ENCODE data around the gene THG1L. TPM values are rescaled to one million over a fixed set of nuclear protein-coding genes. Genes with fewer than 3 reads are reported as not detected.

Gene THG1L
- total RNA-seq, 1 donor from 2014 or later = 10.7 TPM

DNA sequence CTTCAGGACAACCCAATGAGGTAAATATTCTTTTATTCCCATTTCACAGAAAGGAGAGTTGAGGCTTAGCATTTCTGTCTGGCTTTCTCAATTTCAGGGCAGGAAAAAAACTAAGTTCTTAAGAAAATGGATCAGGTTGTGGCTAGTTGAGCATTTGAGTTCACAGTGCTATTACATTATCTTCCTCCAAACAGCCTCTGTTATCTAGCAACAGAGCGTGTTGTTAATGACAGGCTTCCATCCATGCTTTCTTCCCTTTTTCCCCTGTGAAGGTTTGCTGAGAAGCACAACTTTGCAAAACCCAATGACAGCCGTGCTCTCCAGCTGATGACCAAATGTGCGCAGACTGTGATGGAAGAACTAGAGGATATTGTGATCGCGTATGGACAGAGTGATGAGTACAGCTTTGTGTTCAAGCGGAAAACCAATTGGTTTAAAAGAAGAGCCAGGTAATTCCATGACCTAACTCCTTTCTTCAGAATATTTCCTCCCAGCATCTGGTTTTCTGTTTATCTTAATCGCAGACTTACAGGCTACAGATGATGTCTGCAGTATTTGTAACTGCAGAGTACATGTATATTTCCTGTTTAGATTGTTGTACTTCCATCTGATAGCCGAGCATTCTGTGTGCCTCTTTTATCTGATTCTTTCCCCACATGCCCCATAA, 1.5 kb downstream of the THG1L start:
- no peak overlapping the region for H3K4me3 ChIP-seq (ENCODE audit: low read depth, low read length)
- TF ChIP-seq, protein P1, sequence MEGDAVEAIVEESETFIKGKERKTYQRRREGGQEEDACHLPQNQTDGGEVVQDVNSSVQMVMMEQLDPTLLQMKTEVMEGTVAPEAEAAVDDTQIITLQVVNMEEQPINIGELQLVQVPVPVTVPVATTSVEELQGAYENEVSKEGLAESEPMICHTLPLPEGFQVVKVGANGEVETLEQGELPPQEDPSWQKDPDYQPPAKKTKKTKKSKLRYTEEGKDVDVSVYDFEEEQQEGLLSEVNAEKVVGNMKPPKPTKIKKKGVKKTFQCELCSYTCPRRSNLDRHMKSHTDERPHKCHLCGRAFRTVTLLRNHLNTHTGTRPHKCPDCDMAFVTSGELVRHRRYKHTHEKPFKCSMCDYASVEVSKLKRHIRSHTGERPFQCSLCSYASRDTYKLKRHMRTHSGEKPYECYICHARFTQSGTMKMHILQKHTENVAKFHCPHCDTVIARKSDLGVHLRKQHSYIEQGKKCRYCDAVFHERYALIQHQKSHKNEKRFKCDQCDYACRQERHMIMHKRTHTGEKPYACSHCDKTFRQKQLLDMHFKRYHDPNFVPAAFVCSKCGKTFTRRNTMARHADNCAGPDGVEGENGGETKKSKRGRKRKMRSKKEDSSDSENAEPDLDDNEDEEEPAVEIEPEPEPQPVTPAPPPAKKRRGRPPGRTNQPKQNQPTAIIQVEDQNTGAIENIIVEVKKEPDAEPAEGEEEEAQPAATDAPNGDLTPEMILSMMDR (conservative IDR thresholded peaks at IDR 0.05; ENCODE audit: low read depth, low read length) = no peak
- DNase-seq (ENCODE audit: low read depth) = no peak

DNA sequence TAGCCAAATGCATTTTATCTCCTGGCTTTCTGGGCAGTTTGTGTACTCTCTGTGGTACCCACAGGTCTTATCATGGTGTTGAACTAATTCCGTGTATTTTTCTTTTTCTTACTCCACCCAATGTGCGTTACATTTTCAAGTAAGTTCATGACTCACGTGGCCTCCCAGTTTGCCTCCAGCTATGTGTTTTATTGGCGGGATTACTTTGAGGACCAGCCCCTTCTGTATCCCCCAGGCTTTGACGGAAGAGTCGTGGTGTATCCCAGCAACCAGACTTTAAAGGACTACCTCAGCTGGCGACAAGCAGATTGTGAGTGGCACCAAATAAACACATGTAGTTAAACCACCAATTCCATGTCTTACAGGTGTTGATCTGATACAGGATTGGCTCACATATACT, 3.2 kb downstream of the THG1L start:
- no peak for DNase-seq (ENCODE audit: low read depth)

DNA sequence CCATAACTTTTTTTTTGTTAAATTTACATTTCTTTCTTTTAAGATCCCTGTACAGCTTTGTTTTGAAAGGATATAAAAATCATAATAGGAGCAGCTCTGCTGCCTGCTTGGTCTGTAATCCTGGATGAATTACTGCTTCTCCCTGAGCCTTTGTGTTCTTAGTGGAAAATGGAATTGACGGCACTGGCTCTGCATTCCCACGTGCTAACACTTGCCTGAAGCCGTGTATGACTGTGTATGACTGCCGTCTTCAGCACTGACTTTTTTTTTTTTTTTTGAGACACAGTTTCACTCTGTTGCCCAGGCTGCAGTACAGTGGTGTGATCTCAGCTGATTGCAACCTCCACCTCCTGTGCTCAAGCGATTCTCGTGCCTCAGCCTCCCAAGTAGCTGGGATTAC, 4.8 kb downstream of the THG1L start:
- TF ChIP-seq, protein P1 (conservative IDR thresholded peaks at IDR 0.05; ENCODE audit: low read depth, low read length) = no peak
- DNase-seq (ENCODE audit: low read depth) = no peak
- no peak overlapping the region for H3K4me3 ChIP-seq (ENCODE audit: low read depth, low read length)

More for the DNA sequence above, 3.2 kb downstream of the THG1L start:
- H3K4me3 ChIP-seq (ENCODE audit: low read depth, low read length) = no peak overlapping the region
- TF ChIP-seq, protein P1 (conservative IDR thresholded peaks at IDR 0.05; ENCODE audit: low read depth, low read length) = no peak

- no peak for DNase-seq (ENCODE audit: low read depth)
- no peak overlapping the region for H3K4me3 ChIP-seq (ENCODE audit: low read depth, low read length)
- TF ChIP-seq, protein P1 (conservative IDR thresholded peaks at IDR 0.05; ENCODE audit: low read depth, low read length) = no peak
These were observed 8.4 kb downstream of the THG1L start for GRCh38 chr5:157739388-157740228.

DNA sequence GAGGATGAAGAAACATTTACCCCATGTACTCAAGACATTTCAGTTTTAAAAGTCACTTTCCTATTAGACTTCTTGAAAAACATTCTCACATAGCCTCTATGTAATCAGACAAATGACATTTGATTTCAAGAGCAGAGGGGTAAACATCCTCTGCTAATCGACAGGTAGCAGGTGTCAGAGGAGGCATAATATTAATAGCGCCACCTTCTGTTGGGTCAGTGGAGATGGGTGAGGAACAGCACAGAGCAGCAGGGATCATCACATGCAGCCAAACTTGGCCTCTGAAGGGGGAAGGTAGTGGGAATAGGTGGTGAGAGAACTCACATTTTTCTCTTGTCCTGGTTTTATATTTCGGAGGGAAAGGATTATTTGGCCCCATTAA, 9.0 kb downstream of the THG1L start:
- no peak for DNase-seq (ENCODE audit: low read depth)
- no peak overlapping the region for H3K4me3 ChIP-seq (ENCODE audit: low read depth, low read length)
- TF ChIP-seq, protein P1 (conservative IDR thresholded peaks at IDR 0.05; ENCODE audit: low read depth, low read length) = peak; percentile 69

DNA sequence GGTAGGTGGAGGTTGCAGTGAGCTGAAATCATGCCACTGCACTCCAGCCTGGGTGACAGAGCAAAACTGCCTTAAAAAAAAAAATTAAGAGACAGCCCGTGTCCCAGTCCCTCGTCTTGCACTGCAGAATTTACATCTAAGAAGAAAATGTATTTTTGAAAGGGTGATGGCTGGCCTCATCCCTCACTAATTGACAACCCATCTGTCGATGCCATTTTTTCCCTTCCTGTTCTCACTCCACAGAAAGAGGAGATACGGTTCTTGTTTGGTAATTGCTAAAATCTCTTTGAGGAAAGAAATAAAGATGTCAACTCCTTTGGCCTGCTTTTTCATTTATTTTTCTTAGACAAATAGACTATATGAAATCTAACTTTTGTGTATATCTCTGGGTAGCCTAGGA, 9.9 kb downstream of the THG1L start:
- no peak overlapping the region for H3K4me3 ChIP-seq (ENCODE audit: low read depth, low read length)
- TF ChIP-seq, protein P1 (conservative IDR thresholded peaks at IDR 0.05; ENCODE audit: low read depth, low read length) = no peak
- DNase-seq (ENCODE audit: low read depth) = no peak

Measured in epithelial cell of proximal tubule (primary cell).